Neural crest cell (in vitro differentiated cells): ENCODE results near the gene SCARB2. TPM values are rescaled to one million over a fixed set of nuclear protein-coding genes. Genes with fewer than 3 reads are reported as not detected.
A peak's percentile ranks its signal among the peaks of the same experiment; 100 is the strongest.

ENCODE experiments used
- DNase-seq: peaks from one replicate; pipeline ENCODE4 v3.0.0; 2021; ENCODE audit warnings: low read depth, mixed read lengths, low spot score
- H3K27ac Mint-ChIP-seq: one replicate; pipeline ENCODE4 v1.8.0; 2021; ENCODE audit warnings: mild to moderate bottlenecking, mixed read lengths; ENCODE audit not compliant: unreplicated experiment
- H3K27me3 Mint-ChIP-seq: 2 replicates; pipeline ENCODE4 v1.8.0; 2021; ENCODE audit warnings: low read depth, mild to moderate bottlenecking, mixed read lengths
- H3K36me3 Mint-ChIP-seq: 2 replicates; pipeline ENCODE4 v1.8.0; 2021; ENCODE audit warnings: low read depth, mild to moderate bottlenecking, mixed read lengths
- H3K4me1 Mint-ChIP-seq: 2 replicates; pipeline ENCODE4 v1.8.0; 2021; ENCODE audit warnings: mixed read lengths
- H3K4me3 Mint-ChIP-seq: one replicate; pipeline ENCODE4 v1.8.0; 2021; ENCODE audit warnings: mild to moderate bottlenecking, mixed read lengths
- H3K9me3 Mint-ChIP-seq: 2 replicates; pipeline ENCODE4 v1.8.0; 2021; ENCODE audit warnings: mixed read lengths
- long read RNA-seq: library from polyadenylated mRNA; unstranded; transcript quantifications from one replicate; pipeline ENCODE4 v2.0.0, GENCODE V29; 2020
- total RNA-seq: library from RNA; stranded (reverse); gene quantifications from 2 replicates; pipeline ENCODE4 v1.2.1, GENCODE V29; 2021
- TF ChIP-seq, protein P1 (sequence below): fragments of 200-600 bp; sonication (generic); conservative IDR thresholded peaks from 2 replicates; pipeline ENCODE4 v1.5.0; 2021; ENCODE audit warnings: antibody characterized with exemption, mild to moderate bottlenecking

SCARB2 gene, protein sequence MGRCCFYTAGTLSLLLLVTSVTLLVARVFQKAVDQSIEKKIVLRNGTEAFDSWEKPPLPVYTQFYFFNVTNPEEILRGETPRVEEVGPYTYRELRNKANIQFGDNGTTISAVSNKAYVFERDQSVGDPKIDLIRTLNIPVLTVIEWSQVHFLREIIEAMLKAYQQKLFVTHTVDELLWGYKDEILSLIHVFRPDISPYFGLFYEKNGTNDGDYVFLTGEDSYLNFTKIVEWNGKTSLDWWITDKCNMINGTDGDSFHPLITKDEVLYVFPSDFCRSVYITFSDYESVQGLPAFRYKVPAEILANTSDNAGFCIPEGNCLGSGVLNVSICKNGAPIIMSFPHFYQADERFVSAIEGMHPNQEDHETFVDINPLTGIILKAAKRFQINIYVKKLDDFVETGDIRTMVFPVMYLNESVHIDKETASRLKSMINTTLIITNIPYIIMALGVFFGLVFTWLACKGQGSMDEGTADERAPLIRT
- 60.0 and 60.8 TPM in 2 replicates for total RNA-seq
- long read RNA-seq, full-length matches to known transcripts: 34 of 50 reads
- long read RNA-seq, partial matches to known transcripts: 2 of 50 reads
- long read RNA-seq, other reads (novel, unspliced or antisense): 14 of 50 reads

DNA sequence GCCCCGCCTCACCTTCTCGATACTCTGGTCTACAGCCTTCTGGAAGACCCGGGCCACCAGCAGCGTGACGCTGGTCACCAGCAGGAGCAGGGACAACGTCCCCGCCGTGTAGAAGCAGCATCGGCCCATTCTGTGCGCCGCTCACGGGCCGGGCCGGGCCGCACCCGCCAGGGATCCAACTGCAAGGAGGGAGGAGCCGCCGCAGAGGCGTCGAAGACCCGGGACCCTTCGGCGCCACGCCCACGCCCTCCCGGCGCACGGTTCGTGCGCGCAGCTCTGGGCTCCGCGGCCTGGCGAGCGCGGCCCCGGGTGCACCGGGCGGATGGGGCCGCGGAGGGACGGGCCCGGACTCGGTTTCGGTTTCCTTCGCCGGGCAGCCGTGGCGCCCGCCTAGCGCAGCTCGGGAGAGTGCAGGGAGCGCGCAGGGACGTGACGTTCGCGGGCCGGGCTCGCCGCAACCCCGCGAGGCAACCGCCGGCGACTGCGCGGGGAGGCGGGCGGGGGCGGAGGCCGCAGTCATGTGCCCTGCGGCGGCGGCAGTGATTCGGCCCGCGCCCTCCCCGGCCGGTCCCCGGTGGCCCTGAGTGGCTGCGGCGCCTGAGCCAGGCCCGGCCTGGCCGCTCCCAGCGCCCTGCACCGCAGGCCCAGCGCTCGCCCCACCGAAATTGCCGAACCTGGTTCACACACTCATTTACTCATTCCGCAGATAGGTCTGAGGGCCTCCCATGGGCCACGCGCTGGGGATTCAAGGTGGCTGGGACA, at the start of gene SCARB2:
TSS of gene SCARB2 (minus strand) at position 410 of the 762 bp plus-strand sequence. CDS start at position 129, 281 bp downstream.
- no peaks in the 10 kb centered on the region for H3K27me3 Mint-ChIP-seq

DNA sequence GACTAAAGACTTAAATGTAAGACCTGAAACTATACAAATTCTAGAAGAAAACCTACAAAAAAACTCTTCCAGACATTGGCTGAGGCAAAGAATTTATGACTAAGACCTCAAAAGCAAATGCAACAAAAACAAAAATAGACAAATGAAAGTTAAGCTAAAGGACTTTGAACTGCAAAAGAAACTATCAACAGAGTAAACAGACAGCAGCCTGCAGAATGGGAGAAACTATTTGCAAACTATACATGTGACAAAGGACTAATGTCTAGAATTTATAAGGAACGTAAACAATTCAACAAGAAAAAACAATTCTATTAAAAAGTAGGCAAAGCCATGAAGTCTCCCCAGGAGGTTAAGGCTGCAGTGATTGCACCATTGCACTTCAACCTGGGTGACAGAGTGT, 46.9 kb upstream of the SCARB2 start:
- Mint-ChIP-seq H3K36me3 (no peaks in the 10 kb centered on the region), H3K4me3 (no peak overlapping the region), H3K27ac (no peak overlapping the region), H3K27me3 (no peaks in the 10 kb centered on the region), H3K4me1 (peaks cover 9% of the 10 kb centered on the region), H3K9me3 (no peaks in the 10 kb centered on the region)
- DNase-seq: no peak
- TF ChIP-seq, protein P1, sequence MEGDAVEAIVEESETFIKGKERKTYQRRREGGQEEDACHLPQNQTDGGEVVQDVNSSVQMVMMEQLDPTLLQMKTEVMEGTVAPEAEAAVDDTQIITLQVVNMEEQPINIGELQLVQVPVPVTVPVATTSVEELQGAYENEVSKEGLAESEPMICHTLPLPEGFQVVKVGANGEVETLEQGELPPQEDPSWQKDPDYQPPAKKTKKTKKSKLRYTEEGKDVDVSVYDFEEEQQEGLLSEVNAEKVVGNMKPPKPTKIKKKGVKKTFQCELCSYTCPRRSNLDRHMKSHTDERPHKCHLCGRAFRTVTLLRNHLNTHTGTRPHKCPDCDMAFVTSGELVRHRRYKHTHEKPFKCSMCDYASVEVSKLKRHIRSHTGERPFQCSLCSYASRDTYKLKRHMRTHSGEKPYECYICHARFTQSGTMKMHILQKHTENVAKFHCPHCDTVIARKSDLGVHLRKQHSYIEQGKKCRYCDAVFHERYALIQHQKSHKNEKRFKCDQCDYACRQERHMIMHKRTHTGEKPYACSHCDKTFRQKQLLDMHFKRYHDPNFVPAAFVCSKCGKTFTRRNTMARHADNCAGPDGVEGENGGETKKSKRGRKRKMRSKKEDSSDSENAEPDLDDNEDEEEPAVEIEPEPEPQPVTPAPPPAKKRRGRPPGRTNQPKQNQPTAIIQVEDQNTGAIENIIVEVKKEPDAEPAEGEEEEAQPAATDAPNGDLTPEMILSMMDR: no peak

More for the DNA sequence above, at the start of gene SCARB2:
- H3K9me3 Mint-ChIP-seq: no peaks in the 10 kb centered on the region
- peak within 1 kb of the TSS; percentile 96 for H3K27ac Mint-ChIP-seq
- H3K4me3 Mint-ChIP-seq: peak within 1 kb of the TSS; percentile 95
- peaks cover 51% of the 10 kb centered on the region for H3K4me1 Mint-ChIP-seq
- DNase-seq: peak; percentile 70
- no peaks in the 10 kb centered on the region for H3K36me3 Mint-ChIP-seq
- TF ChIP-seq, protein P1: no peak

DNA sequence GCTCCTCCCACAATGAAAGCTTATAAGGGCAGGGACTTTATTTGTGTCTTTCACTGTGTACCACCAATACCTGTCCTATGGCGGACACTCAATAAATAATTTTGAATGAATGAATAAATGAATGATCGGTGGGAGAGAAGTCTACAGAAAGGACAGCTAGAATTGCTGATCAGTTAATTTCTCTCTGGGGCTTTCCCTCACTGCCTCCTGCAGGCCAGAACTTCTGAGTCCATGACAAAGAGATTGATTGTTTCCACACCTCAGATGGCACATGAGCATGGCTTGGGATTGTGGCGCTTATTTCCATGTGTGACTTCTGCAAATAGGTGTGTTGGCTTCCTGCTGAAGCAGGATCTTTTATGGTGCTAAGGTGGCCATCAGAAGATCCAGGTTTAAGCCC, 44.2 kb upstream of the SCARB2 start:
- TF ChIP-seq, protein P1: no peak
- H3K9me3 Mint-ChIP-seq: no peaks in the 10 kb centered on the region
- H3K4me3 Mint-ChIP-seq: no peak overlapping the region
- no peak for DNase-seq
- H3K27me3 Mint-ChIP-seq: peaks cover 17% of the 10 kb centered on the region
- no peaks in the 10 kb centered on the region for H3K36me3 Mint-ChIP-seq
- H3K4me1 Mint-ChIP-seq: peaks cover 5% of the 10 kb centered on the region
- no peak overlapping the region for H3K27ac Mint-ChIP-seq

DNA sequence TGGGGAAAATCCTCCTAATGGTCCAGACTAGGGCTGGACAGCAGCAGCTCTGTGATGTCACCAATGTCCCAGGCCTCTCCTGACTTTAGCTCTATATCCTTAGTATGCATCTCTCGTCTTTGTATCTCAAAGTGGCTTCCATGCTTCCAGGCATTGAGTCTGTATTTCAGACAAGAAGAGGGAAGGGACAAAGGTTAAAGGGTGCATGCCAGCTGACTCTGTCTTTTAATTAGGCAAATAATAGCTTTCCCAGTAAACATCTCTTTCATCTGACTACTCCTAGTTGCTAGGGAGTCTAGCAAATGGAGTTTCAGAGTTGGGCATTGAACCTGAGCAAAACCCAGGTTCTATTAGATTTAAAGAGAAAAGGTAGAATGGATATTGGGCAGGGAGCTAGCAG, 43.3 kb upstream of the SCARB2 start:
- no peak for DNase-seq
- Mint-ChIP-seq H3K4me1 (peaks cover 5% of the 10 kb centered on the region), H3K27me3 (peaks cover 25% of the 10 kb centered on the region), H3K36me3 (no peaks in the 10 kb centered on the region), H3K27ac (no peak overlapping the region), H3K9me3 (no peaks in the 10 kb centered on the region), H3K4me3 (no peak overlapping the region)
- TF ChIP-seq, protein P1: no peak

DNA sequence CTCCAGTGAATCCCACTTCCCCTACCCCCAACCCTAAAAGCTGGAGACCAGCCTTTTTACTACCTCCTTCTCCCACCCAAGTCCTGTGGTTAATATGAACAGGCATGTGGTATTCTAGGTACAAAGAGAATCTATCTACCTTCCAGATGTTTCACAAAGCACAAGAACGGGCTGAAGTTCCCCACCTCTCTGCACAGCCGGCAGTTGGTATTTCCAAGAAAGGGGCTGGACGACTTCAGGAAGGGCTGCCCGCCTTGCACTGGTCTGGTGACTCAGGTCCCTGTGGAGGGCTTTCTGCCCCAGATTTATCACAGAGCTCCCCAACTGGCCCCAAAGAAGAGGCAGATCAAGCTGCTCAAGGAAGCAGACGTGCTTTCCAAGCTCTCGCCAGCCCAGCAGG, 42.4 kb upstream of the SCARB2 start:
- no peaks in the 10 kb centered on the region for H3K9me3 Mint-ChIP-seq
- no peak for DNase-seq
- peaks cover 29% of the 10 kb centered on the region for H3K27me3 Mint-ChIP-seq
- TF ChIP-seq, protein P1: no peak
- H3K27ac Mint-ChIP-seq: no peak overlapping the region
- H3K4me3 Mint-ChIP-seq: no peak overlapping the region
- no peaks in the 10 kb centered on the region for H3K36me3 Mint-ChIP-seq
- H3K4me1 Mint-ChIP-seq: peaks cover 9% of the 10 kb centered on the region
